GM19043 (cell line): ENCODE data around the gene WDR11.

ENCODE experiments used
- ATAC-seq: cut with Tn5 transposase; IDR thresholded peaks from one replicate; pipeline ENCODE4 v1.9.1; 2021; ENCODE audit warnings: low read depth; ENCODE audit not compliant: unreplicated experiment

The WDR11 gene

GRCh38 chr10:120943542-120943941 is 92.4 kb downstream of the WDR11 start:
- ATAC-seq: no peak

DNA sequence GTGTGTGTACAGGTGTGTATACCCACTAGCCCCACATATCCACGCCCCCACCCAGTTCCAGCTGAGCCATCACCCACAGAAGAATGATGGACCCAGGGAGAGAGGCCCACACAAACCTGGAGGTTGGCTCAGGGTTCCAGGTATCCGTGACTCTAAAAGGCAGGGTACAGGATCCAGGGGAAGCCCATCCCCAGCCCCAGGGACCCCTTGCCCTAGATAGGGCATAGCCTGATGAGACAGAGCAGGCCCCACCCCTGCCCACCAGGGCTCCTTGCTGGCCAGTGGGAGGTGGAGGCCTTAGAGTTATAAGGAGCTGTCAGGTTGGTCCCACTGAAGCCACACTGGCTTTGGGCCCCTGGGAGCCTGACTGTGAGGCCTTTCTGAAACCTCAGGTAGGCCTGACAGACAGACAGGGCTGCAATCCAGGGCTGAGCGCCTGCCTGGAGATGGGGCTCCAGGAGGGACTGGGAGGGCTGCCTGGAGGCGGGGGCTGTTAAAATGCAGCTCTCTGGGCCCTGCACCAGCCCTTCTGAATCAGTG is 93.5 kb downstream of the WDR11 start:
- no peak for ATAC-seq

GRCh38 chr10:120945182-120945581 is 94.0 kb downstream of the WDR11 start:
- ATAC-seq: no peak

GRCh38 chr10:120945801-120946302 is 94.7 kb downstream of the WDR11 start:
- ATAC-seq: no peak

DNA sequence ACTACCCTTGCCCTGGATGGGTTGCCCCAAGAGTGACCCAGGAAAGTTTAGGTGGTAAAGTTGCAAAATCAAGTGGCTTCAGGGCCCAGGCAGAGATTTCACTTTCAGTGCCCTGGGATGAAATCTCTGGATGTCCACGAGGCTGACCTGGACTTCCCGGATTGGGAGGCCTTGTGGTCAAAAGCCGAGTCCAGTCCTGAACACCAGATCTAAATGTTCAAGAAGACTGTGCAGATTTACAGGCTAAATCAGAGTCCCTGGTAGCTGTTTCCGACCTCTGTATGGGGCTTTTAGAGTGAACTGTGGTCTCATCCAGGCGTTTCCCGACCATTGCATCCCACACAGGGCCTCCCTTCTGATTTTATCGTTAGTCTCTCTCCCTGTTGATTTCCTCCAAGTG is 95.3 kb downstream of the WDR11 start:
- no peak for ATAC-seq

DNA sequence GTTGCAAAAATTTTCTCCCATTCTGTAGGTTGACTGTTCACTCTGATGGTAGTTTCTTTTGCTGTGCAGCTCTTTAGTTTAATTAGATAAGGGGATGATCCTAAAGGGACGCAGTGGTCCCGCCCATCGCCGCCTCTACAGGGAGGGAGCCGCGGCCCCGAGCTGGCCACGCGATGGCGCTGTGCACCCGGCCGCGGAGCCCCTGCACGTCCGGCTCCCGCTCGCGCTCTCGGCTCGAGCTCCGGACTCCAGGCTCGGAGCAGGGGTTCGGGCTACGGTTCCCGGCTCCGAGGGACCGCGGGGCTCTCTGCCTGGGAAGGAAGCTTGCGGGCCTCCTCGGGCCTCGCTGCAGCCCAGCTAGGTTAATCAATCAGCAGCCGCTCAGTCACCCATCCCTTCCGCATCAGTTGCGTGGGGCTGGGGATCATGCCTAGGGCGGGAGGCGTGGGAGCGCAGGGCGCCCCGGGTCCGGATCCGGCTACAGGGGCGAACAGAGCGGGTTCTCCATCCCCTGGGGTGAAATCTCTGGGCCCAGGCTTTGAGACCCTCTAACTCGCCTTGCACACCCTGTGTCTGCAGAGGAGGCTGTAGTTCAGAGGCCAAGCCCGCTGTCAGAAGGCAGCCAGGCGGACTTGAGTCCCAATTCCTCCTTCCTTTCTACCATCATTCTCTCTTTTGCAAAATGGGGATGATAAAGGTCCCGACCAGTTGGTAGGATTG is 97.9 kb downstream of the WDR11 start:
- peak; percentile 89 for ATAC-seq

GRCh38 chr10:120949609-120950031 is 98.5 kb downstream of the WDR11 start:
- no peak for ATAC-seq

DNA sequence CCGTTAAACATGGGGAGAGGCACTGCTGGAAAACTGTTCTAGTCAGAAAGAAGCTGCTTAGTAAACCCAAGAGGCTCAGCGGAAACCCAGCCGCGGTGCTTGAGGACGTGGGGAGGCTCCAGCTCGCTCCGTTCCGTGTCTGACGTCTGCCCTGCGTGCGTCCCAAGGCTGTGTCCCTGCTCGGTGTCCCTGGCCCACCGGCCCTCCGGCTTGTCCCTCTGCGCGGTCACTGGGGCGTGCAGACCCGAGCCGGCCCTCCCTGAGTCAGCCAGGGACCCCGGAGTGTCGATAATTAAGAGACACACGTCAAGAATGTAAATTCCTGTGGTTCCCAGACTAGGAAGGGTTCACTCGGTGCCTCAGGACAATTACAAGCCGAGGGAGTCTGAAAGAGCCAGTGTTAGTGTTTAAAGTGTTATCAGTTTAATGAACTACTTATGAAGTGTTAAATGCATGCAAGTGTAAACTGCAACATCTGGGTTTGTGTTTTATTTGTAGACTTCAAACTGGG is 98.9 kb downstream of the WDR11 start:
- ATAC-seq: no peak

GRCh38 chr10:120951288-120951687 is 100.1 kb downstream of the WDR11 start:
- ATAC-seq: no peak

DNA sequence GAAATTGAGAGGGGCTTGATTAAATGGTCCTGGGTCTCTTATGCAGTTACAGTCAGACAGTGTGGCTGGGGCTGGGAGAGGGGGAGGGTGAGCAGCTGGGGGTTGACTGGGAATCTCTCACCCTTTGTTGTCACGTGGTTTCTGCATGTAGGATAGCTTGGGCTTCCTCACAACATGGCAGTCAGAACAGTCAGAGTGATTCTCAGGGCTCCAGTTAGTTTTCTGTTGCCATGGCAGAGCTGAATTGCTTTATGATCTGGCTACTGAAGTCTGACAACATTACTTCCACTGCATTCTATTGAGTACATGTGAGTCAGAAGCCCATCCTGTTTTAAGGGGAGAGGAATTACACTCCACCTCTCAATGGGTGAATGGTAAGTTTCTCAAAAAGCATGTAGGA is 102.7 kb downstream of the WDR11 start:
- no peak for ATAC-seq
